Karpas-422 (cell line): Measurements from ENCODE around the gene SLC17A5. TPM values are rescaled to one million over a fixed set of nuclear protein-coding genes. Genes with fewer than 3 reads are reported as not detected.

Source experiments
- DNase-seq: peaks from one replicate; pipeline ENCODE4 v3.0.0-alpha.2; 2015
- H2AFZ ChIP-seq: fragments of 200-600 bp; sonication (generic); 2 replicates; pipeline ENCODE4 v1.6.1; 2014; ENCODE audit warnings: antibody characterized with exemption, low read length, mixed read lengths
- H3K27ac ChIP-seq: fragments of 200-600 bp; sonication (generic); 2 replicates; pipeline ENCODE4 v1.5.1; 2014; ENCODE audit warnings: mild to moderate bottlenecking, low read length, moderate library complexity
- H3K27me3 ChIP-seq: fragments of 200-600 bp; sonication (generic); 2 replicates; pipeline ENCODE4 v1.6.1; 2014; ENCODE audit warnings: low read length, mixed read lengths
- H3K36me3 ChIP-seq: fragments of 200-600 bp; sonication (generic); 2 replicates; pipeline ENCODE4 v1.6.1; 2014; ENCODE audit warnings: low read length, mixed read lengths; ENCODE audit not compliant: insufficient read depth
- H3K4me1 ChIP-seq: fragments of 200-600 bp; sonication (generic); 2 replicates; pipeline ENCODE4 v1.6.1; 2014; ENCODE audit warnings: mild to moderate bottlenecking, low read length, mixed read lengths
- H3K4me2 ChIP-seq: fragments of 200-600 bp; sonication (generic); 2 replicates; pipeline ENCODE4 v1.6.1; 2014; ENCODE audit warnings: low read length, low read depth, mild to moderate bottlenecking; ENCODE audit not compliant: poor library complexity, severe bottlenecking
- H3K4me3 ChIP-seq: fragments of 200-600 bp; sonication (generic); 2 replicates; pipeline ENCODE4 v1.5.1; 2014; ENCODE audit warnings: mild to moderate bottlenecking, antibody characterized with exemption, low read length, mixed read lengths
- H3K79me2 ChIP-seq: fragments of 200-600 bp; sonication (generic); 2 replicates; pipeline ENCODE4 v1.6.1; 2014; ENCODE audit warnings: mild to moderate bottlenecking, low read length, mixed read lengths
- H3K9ac ChIP-seq: fragments of 200-600 bp; sonication (generic); 2 replicates; pipeline ENCODE4 v1.6.0; 2014; ENCODE audit warnings: low read length
- H3K9me2 ChIP-seq: fragments of 200-600 bp; sonication (generic), shearing (Covaris generic); replicated peaks from 2 replicates; pipeline ENCODE4 v1.6.0; 2014; ENCODE audit warnings: mild to moderate bottlenecking, low read length, moderate library complexity; ENCODE audit not compliant: insufficient read depth
- H3K9me3 ChIP-seq: fragments of 300-700, 200-600 bp; sonication (generic); 2 replicates; pipeline ENCODE4 v1.6.1; 2014; ENCODE audit warnings: low read length, mixed read lengths
- H4K20me1 ChIP-seq: fragments of 200-600 bp; sonication (generic); 2 replicates; pipeline ENCODE4 v1.6.1; 2014; ENCODE audit warnings: mild to moderate bottlenecking, antibody characterized with exemption, low read length, low read depth; ENCODE audit not compliant: insufficient read depth
- total RNA-seq: library from RNA; depleted of rRNA; stranded (reverse); fragments of >200 nt; shearing (Covaris generic); gene quantifications from 2 replicates; pipeline ENCODE4 v1.2.3, GENCODE V29; 2014; ENCODE audit warnings: low replicate concordance

SLC17A5 gene
- total RNA-seq, 1 experiment from 2014 or later, result 10.1 TPM

DNA sequence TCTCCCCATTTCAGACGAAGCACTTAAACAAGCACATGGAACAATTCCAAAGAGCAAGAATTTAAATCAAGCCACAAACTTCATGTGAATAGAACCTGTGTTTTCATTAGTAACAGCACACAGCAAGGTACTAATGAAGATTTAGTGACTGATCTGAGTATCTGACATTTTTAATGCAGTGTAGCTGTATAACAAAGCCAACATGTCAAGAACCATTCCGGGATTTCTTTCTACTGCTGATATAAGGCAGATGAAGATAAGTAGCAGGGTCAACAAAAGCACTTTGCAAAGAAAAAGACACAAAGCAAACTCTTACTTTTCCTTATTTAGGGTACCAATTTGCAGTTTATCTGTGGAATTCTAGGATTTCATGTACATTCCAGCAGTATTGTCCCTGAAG, 11.3 kb downstream of the SLC17A5 start:
- H2AFZ ChIP-seq, result no peak overlapping the region
- H3K36me3 ChIP-seq, result 0 out of 2 replicates have a peak, but pooled peaks cover 3% of the 10 kb centered on the region
- H3K79me2 ChIP-seq, result peaks cover 7% of the 10 kb centered on the region; the same call in 1 of the 2 replicates
- DNase-seq, result no peak
- H3K9me2 ChIP-seq, result no peaks in the 10 kb centered on the region
- no peak overlapping the region for H3K4me3 ChIP-seq
- H3K4me1 ChIP-seq, result peaks cover 17% of the 10 kb centered on the region
- H4K20me1 ChIP-seq, result no peaks in the 10 kb centered on the region
- no peak overlapping the region for H3K27ac ChIP-seq
- no peak overlapping the region for H3K9ac ChIP-seq
- H3K9me3 ChIP-seq, result no peaks in the 10 kb centered on the region
- H3K4me2 ChIP-seq, result no peak overlapping the region
- no peaks in the 10 kb centered on the region for H3K27me3 ChIP-seq

DNA sequence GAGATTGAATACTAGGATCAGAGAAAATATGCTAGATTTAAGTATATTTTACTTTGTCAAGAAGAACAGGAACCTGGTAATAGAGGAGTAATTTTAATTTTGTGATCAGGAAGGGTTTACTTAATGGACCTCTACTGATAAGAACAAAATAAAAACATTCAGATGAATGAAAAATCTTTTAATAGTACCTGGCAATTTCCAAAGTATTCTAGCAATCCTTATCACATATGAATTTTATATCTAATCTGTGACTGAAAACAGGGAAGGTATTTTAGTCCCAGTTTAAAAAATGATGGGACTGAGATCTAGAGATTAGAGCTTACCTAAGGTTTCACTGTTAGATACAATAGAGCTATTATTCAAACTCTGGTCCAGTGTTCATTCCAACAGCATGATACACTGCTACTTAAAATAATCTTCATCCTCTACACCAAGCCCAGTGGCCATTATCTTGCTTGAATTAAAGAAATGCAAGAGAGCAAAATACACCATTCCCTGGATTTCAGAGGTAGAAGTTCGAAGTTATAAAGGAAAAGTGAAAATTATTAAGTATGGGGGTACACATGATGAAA, 13.5 kb downstream of the SLC17A5 start:
- H3K27ac ChIP-seq, result no peak overlapping the region
- H4K20me1 ChIP-seq, result no peaks in the 10 kb centered on the region
- no peak overlapping the region for H3K4me2 ChIP-seq
- H3K9ac ChIP-seq, result no peak overlapping the region
- no peak for DNase-seq
- peaks cover 5% of the 10 kb centered on the region; the same call in 1 of the 2 replicates for H3K79me2 ChIP-seq
- no peak overlapping the region for H3K4me3 ChIP-seq
- peaks cover 4% of the 10 kb centered on the region; the same call in 1 of the 2 replicates for H3K36me3 ChIP-seq
- H3K9me3 ChIP-seq, result no peaks in the 10 kb centered on the region
- H2AFZ ChIP-seq, result no peak overlapping the region
- H3K9me2 ChIP-seq, result no peaks in the 10 kb centered on the region
- H3K4me1 ChIP-seq, result peaks cover 9% of the 10 kb centered on the region
- H3K27me3 ChIP-seq, result no peaks in the 10 kb centered on the region

DNA sequence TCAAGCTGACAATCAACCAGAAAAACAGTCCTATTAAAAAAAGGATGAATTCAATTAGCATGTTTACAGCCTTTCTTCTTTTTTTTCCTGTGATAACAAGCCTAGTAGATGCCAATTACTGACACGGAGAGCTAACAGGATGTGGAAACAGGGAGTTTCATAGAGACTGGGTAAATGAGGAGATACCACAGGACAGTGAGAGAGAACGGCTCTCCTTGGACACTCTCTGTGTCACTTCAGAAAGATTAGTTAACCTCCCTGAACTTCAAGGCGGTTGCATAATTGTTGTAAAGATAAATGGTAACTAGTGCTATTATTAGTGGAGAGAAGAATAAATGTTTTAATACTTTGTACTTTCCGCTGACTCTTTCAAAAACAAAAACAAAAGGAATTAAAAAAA, 14.8 kb downstream of the SLC17A5 start:
- H3K36me3 ChIP-seq, result peaks cover 7% of the 10 kb centered on the region; the same call in 1 of the 2 replicates
- DNase-seq, result no peak
- no peak overlapping the region for H3K27ac ChIP-seq
- no peak overlapping the region for H3K4me2 ChIP-seq
- H3K9ac ChIP-seq, result no peak overlapping the region
- no peaks in the 10 kb centered on the region for H3K9me2 ChIP-seq
- no peak overlapping the region for H2AFZ ChIP-seq
- H4K20me1 ChIP-seq, result no peaks in the 10 kb centered on the region
- no peak overlapping the region for H3K4me3 ChIP-seq
- H3K27me3 ChIP-seq, result no peaks in the 10 kb centered on the region
- H3K4me1 ChIP-seq, result peaks cover 1% of the 10 kb centered on the region; the same call in 1 of the 2 replicates
- H3K79me2 ChIP-seq, result no peaks in the 10 kb centered on the region
- no peaks in the 10 kb centered on the region for H3K9me3 ChIP-seq

DNA sequence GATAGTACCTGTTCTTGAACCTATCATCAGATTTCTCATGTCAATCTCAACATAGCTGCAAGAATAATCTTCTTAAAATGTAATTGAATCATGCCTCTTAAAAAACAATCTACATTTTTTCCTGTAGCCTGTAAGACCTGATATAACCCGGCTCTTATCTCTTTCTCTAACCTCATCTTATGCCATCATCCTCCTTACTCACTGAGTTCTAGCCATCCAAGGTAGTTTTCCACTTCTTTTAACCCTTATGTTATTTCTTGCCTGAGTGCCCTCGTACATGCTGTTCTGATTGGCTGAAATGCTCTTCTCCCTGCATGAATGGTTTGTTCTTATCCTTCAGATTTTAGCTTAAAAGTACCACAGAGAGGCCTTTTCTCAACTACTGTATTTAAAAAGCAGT, 16.4 kb downstream of the SLC17A5 start:
- no peaks in the 10 kb centered on the region for H3K79me2 ChIP-seq
- H4K20me1 ChIP-seq, result no peaks in the 10 kb centered on the region
- H3K27me3 ChIP-seq, result no peaks in the 10 kb centered on the region
- no peak for DNase-seq
- H3K4me3 ChIP-seq, result no peak overlapping the region
- H3K9me3 ChIP-seq, result no peaks in the 10 kb centered on the region
- H3K4me1 ChIP-seq, result no peaks in the 10 kb centered on the region
- no peaks in the 10 kb centered on the region for H3K9me2 ChIP-seq
- no peak overlapping the region for H2AFZ ChIP-seq
- H3K36me3 ChIP-seq, result peaks cover 7% of the 10 kb centered on the region; the same call in 1 of the 2 replicates
- H3K27ac ChIP-seq, result no peak overlapping the region
- no peak overlapping the region for H3K4me2 ChIP-seq
- no peak overlapping the region for H3K9ac ChIP-seq

DNA sequence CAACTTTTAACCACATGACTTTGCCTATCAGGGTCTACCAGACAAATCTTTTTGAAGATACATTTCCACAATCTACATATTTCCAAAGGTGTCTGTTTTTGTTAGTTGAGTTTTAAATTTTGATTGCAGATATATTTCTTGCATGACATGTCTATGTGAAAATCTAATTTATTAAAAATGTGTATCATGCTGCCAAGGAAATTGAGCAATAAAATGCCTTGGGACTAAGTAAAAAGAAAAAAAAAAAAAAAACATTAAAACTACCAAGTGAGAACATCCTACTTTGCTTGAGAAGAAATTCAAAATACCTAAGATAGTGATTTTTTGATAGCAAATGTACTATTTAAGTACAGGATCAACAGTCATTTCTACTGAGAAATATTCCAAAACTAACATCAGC, 17.7 kb downstream of the SLC17A5 start:
- Histone ChIP-seq H3K9me3 (no peaks in the 10 kb centered on the region), H3K4me1 (no peaks in the 10 kb centered on the region), H3K36me3 (peaks cover 7% of the 10 kb centered on the region; the same call in 1 of the 2 replicates), H3K27me3 (no peaks in the 10 kb centered on the region), H4K20me1 (no peaks in the 10 kb centered on the region), H3K9me2 (no peaks in the 10 kb centered on the region), H3K27ac (no peak overlapping the region), H3K9ac (no peak overlapping the region), H2AFZ (no peak overlapping the region), H3K4me2 (no peak overlapping the region), H3K79me2 (no peaks in the 10 kb centered on the region), H3K4me3 (no peak overlapping the region)
- DNase-seq, result no peak

DNA sequence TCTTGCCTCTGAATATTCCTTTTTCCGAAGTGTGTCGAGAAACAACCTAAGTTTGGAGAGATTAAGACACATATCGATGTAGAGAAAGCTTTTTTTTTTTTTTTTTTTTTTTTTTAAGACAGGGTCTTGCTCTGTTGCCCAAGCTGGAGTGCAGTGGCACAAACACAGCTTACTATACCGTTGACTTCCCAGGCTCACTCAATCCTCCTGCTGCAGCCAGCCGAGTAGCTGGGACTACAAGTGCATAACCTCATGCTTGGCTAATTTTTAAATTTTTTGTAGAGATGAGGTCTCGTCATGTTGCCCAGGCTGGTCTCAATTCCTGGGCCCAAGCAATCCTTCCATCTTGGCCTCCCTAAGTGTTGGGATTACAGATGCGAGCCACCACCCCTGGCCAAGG, 21.4 kb downstream of the SLC17A5 start:
- H3K36me3 ChIP-seq, result peaks cover 3% of the 10 kb centered on the region; the same call in 1 of the 2 replicates
- no peaks in the 10 kb centered on the region for H3K4me1 ChIP-seq

DNA sequence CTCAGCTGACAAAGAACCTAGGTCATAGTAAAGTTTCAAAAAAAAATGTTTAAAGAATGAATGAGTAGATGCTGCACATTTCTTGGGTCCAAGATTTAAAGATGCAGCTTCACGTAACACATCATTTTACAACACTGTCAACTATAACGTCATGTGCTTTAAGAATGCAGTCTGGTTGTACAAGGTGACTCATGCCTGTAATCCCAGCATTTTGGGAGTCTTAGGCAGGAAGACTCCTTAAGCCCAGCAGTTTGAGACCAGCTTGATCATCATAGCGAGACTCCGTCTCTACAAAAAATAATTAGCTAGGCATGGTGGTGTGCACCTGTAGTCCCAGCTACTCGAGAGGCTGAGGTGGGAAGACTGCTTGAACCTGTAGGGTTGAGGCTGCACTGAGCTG, 21.9 kb downstream of the SLC17A5 start:
- Histone ChIP-seq H2AFZ (no peak overlapping the region), H3K27ac (no peak overlapping the region), H3K4me1 (no peaks in the 10 kb centered on the region), H3K9me3 (no peaks in the 10 kb centered on the region), H4K20me1 (no peaks in the 10 kb centered on the region), H3K36me3 (peaks cover 3% of the 10 kb centered on the region; the same call in 1 of the 2 replicates), H3K79me2 (no peaks in the 10 kb centered on the region), H3K9ac (no peak overlapping the region), H3K4me2 (no peak overlapping the region), H3K4me3 (no peak overlapping the region), H3K27me3 (no peaks in the 10 kb centered on the region), H3K9me2 (no peaks in the 10 kb centered on the region)
- DNase-seq, result no peak

More for the DNA sequence above, 21.4 kb downstream of the SLC17A5 start:
- Histone ChIP-seq H3K79me2 (no peaks in the 10 kb centered on the region), H3K9me2 (no peaks in the 10 kb centered on the region), H3K4me2 (no peak overlapping the region), H3K27me3 (no peaks in the 10 kb centered on the region), H4K20me1 (no peaks in the 10 kb centered on the region), H3K27ac (no peak overlapping the region), H3K4me3 (no peak overlapping the region), H3K9me3 (no peaks in the 10 kb centered on the region), H3K9ac (no peak overlapping the region), H2AFZ (no peak overlapping the region)
- DNase-seq, result no peak

DNA sequence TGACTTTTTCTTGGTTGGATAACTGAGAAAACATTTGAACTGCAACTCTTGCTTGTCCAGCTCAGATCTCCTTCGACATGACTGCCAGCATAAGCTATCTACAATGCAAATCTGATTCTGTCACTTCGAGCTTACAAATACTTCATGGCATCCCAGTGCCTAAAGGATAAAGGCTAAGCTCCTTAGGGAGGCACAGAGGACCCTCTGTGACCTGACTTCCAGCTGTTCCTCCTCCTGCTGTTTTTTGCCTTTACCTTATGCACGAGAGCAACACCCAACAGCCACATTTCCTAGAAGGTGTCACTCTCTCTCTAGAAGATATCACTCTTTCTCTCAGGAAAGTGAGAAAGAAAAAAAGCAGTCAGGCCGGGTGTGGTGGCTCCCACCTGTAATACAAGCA, 23.4 kb downstream of the SLC17A5 start:
- H2AFZ ChIP-seq, result no peak overlapping the region
- H4K20me1 ChIP-seq, result no peaks in the 10 kb centered on the region
- H3K79me2 ChIP-seq, result no peaks in the 10 kb centered on the region
- H3K9me3 ChIP-seq, result no peaks in the 10 kb centered on the region
- no peaks in the 10 kb centered on the region for H3K9me2 ChIP-seq
- H3K4me1 ChIP-seq, result no peaks in the 10 kb centered on the region
- no peak overlapping the region for H3K4me3 ChIP-seq
- no peak for DNase-seq
- H3K36me3 ChIP-seq, result peaks cover 6% of the 10 kb centered on the region; the same call in 1 of the 2 replicates
- no peaks in the 10 kb centered on the region for H3K27me3 ChIP-seq
- no peak overlapping the region for H3K4me2 ChIP-seq
- no peak overlapping the region for H3K27ac ChIP-seq
- no peak overlapping the region for H3K9ac ChIP-seq
